HG03432 (cell line): ENCODE measurements around the gene ICAM1.
"Not testable (repeated sequence)": the region's sequence is repeated elsewhere in the genome, so short reads cannot be mapped to it uniquely, and the experiment has no call there.

ENCODE experiments used
- ATAC-seq: cut with Tn5 transposase; IDR thresholded peaks from one replicate; pipeline ENCODE4 v1.9.1; 2021; ENCODE audit warnings: mild to moderate bottlenecking, moderate library complexity; ENCODE audit not compliant: unreplicated experiment

Gene ICAM1

GRCh38 chr19:10270616-10271394 is at the start of gene ICAM1:
Gene ICAM1, plus strand, starts transcription at chr19:10271120. Its CDS starts 40 bp downstream, at chr19:10271160.
- ATAC-seq: peak; percentile 55

- ATAC-seq: no peak
Measured at GRCh38 chr19:10222201-10222890, 48.6 kb upstream of the ICAM1 start.

GRCh38 chr19:10223488-10224213 is 47.3 kb upstream of the ICAM1 start:
- ATAC-seq: no peak

GRCh38 chr19:10224337-10224736 is 46.6 kb upstream of the ICAM1 start:
- ATAC-seq: no peak

- no peak for ATAC-seq
Measured at GRCh38 chr19:10226021-10226375, 44.9 kb upstream of the ICAM1 start.

GRCh38 chr19:10226376-10227025 is 44.4 kb upstream of the ICAM1 start:
- no peak for ATAC-seq

GRCh38 chr19:10227026-10227971 is 43.6 kb upstream of the ICAM1 start:
- ATAC-seq: no peak

- no peak for ATAC-seq
Measured at GRCh38 chr19:10228393-10228792, 42.5 kb upstream of the ICAM1 start.

GRCh38 chr19:10228920-10229319 is 42.0 kb upstream of the ICAM1 start:
- no peak for ATAC-seq

- ATAC-seq: peak; percentile 9
Measured at GRCh38 chr19:10230173-10230860, 40.6 kb upstream of the ICAM1 start.

- ATAC-seq: peak; percentile 47
Measured at GRCh38 chr19:10230861-10231611, 39.9 kb upstream of the ICAM1 start, which contains the start of gene S1PR2. Gene S1PR2, minus strand, starts transcription at chr19:10231331. Its CDS starts 6,426 bp downstream, at chr19:10224905.

- ATAC-seq: no peak
Measured at GRCh38 chr19:10231612-10232228, 39.2 kb upstream of the ICAM1 start.

- ATAC-seq: no peak
Measured at GRCh38 chr19:10233946-10234345, 37.0 kb upstream of the ICAM1 start.

- no peak for ATAC-seq
Measured at GRCh38 chr19:10235003-10235402, 35.9 kb upstream of the ICAM1 start.

- not testable (repeated sequence) for ATAC-seq
Measured at GRCh38 chr19:10235409-10235808, 35.5 kb upstream of the ICAM1 start.

- no peak for ATAC-seq
Measured at GRCh38 chr19:10237702-10238101, 33.2 kb upstream of the ICAM1 start.

GRCh38 chr19:10238172-10238783 is 32.6 kb upstream of the ICAM1 start:
- ATAC-seq: no peak
